Liver (tissue), 3 donors: Measurements from ENCODE around the gene GLIPR2.

Experiments
- GABPA ChIP-seq, 2 donors: IDR thresholded peaks in 1 of 2; conservative IDR thresholded peaks in 1 of 2; 2 replicates each; pipeline ENCODE4 v1.6.1; 2016; ENCODE audit warnings: antibody characterized with exemption in 2 of 2, mild to moderate bottlenecking in 1 of 2, moderate library complexity in 1 of 2
- NR2F2 ChIP-seq: IDR thresholded peaks from 2 replicates; pipeline ENCODE4 v1.6.1; 2016; ENCODE audit warnings: antibody characterized with exemption
- RAD21 ChIP-seq, 2 donors: IDR thresholded peaks; 2 replicates each; pipeline ENCODE4 v1.6.1; 2016; ENCODE audit warnings: antibody characterized with exemption in 2 of 2, mild to moderate bottlenecking in 2 of 2
- SP1 ChIP-seq: IDR thresholded peaks from 2 replicates; pipeline ENCODE4 v1.6.1; 2018; ENCODE audit warnings: antibody characterized with exemption, mild to moderate bottlenecking
- TAF1 ChIP-seq: conservative IDR thresholded peaks from 2 replicates; pipeline ENCODE4 v1.6.1; 2016; ENCODE audit warnings: antibody characterized with exemption, mild to moderate bottlenecking
- YY1 ChIP-seq: IDR thresholded peaks from 2 replicates; pipeline ENCODE4 v1.6.1; 2016; ENCODE audit warnings: antibody characterized with exemption, mild to moderate bottlenecking
- TF ChIP-seq, protein P1 (sequence below): fragments of 150-350 bp; IDR thresholded peaks from 2 replicates; pipeline ENCODE4 v1.5.1; 2017; ENCODE audit warnings: improper control_type of control experiment, low read depth, low read length; ENCODE audit not compliant: missing input control
- TF ChIP-seq, protein P2 (sequence below): IDR thresholded peaks from 2 replicates; pipeline ENCODE4 v1.6.1; 2016; ENCODE audit warnings: antibody characterized with exemption
- TF ChIP-seq, protein P3 (sequence below): IDR thresholded peaks from 2 replicates; pipeline ENCODE4 v1.6.1; 2016; ENCODE audit warnings: antibody characterized with exemption
- TF ChIP-seq, protein P4 (sequence below): IDR thresholded peaks from 2 replicates; pipeline ENCODE4 v1.6.1; 2016; ENCODE audit warnings: antibody characterized with exemption, mild to moderate bottlenecking
- donor health status: healthy.
- donor health status: healthy.

DNA sequence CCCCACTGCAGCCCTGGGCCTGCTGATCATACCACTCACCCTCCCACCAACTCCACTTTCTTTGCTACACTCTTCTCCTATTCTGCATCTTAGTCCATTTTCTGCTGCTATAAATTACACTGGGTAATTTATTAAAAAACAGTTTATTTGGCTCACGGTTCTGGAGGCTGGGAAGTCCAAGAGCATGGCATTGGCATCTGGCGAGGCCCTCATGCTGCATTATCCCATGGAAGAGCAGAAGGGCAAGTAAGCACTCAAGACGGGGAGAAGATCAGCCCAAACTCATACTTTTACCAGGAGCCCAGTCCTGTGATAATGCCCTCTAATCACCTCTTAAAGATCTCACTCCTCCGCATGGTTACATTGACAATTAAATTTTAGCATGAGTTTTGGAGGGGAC lies 9.4 kb downstream of the GLIPR2 start:
- TF ChIP-seq, protein P1, sequence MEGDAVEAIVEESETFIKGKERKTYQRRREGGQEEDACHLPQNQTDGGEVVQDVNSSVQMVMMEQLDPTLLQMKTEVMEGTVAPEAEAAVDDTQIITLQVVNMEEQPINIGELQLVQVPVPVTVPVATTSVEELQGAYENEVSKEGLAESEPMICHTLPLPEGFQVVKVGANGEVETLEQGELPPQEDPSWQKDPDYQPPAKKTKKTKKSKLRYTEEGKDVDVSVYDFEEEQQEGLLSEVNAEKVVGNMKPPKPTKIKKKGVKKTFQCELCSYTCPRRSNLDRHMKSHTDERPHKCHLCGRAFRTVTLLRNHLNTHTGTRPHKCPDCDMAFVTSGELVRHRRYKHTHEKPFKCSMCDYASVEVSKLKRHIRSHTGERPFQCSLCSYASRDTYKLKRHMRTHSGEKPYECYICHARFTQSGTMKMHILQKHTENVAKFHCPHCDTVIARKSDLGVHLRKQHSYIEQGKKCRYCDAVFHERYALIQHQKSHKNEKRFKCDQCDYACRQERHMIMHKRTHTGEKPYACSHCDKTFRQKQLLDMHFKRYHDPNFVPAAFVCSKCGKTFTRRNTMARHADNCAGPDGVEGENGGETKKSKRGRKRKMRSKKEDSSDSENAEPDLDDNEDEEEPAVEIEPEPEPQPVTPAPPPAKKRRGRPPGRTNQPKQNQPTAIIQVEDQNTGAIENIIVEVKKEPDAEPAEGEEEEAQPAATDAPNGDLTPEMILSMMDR: no peak
- TF ChIP-seq, protein P2, sequence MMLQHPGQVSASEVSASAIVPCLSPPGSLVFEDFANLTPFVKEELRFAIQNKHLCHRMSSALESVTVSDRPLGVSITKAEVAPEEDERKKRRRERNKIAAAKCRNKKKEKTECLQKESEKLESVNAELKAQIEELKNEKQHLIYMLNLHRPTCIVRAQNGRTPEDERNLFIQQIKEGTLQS: no peak
- TF ChIP-seq, protein P3, sequence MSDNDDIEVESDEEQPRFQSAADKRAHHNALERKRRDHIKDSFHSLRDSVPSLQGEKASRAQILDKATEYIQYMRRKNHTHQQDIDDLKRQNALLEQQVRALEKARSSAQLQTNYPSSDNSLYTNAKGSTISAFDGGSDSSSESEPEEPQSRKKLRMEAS: no peak
- no peak for TF ChIP-seq TAF1
- TF ChIP-seq GABPA (IDR thresholded peaks at IDR 0.05 in 1 of 2, conservative IDR thresholded peaks at IDR 0.05 in 1 of 2): no peak
- TF ChIP-seq RAD21 (IDR thresholded peaks at IDR 0.05): no peak
- no peak for TF ChIP-seq SP1
- TF ChIP-seq, protein P4, sequence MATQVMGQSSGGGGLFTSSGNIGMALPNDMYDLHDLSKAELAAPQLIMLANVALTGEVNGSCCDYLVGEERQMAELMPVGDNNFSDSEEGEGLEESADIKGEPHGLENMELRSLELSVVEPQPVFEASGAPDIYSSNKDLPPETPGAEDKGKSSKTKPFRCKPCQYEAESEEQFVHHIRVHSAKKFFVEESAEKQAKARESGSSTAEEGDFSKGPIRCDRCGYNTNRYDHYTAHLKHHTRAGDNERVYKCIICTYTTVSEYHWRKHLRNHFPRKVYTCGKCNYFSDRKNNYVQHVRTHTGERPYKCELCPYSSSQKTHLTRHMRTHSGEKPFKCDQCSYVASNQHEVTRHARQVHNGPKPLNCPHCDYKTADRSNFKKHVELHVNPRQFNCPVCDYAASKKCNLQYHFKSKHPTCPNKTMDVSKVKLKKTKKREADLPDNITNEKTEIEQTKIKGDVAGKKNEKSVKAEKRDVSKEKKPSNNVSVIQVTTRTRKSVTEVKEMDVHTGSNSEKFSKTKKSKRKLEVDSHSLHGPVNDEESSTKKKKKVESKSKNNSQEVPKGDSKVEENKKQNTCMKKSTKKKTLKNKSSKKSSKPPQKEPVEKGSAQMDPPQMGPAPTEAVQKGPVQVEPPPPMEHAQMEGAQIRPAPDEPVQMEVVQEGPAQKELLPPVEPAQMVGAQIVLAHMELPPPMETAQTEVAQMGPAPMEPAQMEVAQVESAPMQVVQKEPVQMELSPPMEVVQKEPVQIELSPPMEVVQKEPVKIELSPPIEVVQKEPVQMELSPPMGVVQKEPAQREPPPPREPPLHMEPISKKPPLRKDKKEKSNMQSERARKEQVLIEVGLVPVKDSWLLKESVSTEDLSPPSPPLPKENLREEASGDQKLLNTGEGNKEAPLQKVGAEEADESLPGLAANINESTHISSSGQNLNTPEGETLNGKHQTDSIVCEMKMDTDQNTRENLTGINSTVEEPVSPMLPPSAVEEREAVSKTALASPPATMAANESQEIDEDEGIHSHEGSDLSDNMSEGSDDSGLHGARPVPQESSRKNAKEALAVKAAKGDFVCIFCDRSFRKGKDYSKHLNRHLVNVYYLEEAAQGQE: no peak
- TF ChIP-seq YY1: no peak
- TF ChIP-seq NR2F2: no peak
